ENCODE data around the gene PRKG1.

DNA sequence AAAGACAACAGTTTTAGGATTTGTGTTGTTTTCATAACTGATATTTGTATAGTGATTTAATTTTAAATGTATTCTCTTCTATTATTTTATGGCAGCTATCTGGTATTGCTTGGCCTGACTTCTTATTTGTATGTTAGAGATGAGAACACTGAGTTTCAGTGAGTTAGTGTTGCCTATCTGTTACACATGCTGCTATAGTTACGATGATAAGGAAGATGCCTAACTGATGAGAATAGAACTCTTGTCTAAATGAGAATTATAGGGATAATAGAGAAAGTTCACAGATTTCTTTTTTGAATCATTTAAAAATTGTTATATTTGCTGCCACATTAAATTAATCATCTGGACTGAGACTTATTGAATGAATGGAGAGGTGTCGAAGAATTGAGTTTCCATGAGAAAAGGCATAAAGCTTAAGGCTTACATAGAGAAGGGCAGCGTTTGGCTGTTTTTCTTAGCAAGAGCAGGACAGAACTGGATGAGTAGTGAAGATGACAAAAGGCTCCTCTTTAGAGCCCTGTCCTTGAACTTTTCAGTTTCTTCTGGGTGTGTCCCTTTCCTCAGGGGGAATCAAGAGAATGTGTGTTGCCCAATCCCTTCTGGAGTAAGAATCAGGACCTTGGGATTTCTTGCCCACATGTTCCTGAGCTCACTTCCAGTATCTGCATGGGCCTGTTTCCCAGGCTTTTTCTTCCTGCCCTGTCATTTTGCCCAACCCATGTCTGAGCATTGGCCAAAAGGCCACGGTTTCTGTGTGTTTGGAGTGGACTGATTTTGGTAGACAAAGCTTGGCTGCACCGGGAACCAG, 820.7 kb downstream of the PRKG1 start:
- TF ChIP-seq, protein P1, sequence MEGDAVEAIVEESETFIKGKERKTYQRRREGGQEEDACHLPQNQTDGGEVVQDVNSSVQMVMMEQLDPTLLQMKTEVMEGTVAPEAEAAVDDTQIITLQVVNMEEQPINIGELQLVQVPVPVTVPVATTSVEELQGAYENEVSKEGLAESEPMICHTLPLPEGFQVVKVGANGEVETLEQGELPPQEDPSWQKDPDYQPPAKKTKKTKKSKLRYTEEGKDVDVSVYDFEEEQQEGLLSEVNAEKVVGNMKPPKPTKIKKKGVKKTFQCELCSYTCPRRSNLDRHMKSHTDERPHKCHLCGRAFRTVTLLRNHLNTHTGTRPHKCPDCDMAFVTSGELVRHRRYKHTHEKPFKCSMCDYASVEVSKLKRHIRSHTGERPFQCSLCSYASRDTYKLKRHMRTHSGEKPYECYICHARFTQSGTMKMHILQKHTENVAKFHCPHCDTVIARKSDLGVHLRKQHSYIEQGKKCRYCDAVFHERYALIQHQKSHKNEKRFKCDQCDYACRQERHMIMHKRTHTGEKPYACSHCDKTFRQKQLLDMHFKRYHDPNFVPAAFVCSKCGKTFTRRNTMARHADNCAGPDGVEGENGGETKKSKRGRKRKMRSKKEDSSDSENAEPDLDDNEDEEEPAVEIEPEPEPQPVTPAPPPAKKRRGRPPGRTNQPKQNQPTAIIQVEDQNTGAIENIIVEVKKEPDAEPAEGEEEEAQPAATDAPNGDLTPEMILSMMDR (conservative IDR thresholded peaks at IDR 0.05; ENCODE audit: low read length) = no peak
- TF ChIP-seq EZH2phosphoT487 (IDR thresholded peaks at IDR 0.05; ENCODE audit: borderline replicate concordance) = no peak

Measured in Loucy (cell line).